HK-2 (cell line): ENCODE data around the gene ARHGAP28.
"Not testable (repeated sequence)": the region's sequence is repeated elsewhere in the genome, so short reads cannot be mapped to it uniquely, and the experiment has no call there.

ENCODE experiments used
- DNase-seq: peaks from one replicate; pipeline ENCODE4 v3.0.0-alpha.2; 2018; ENCODE audit not compliant: unreplicated experiment

ARHGAP28 gene

DNA sequence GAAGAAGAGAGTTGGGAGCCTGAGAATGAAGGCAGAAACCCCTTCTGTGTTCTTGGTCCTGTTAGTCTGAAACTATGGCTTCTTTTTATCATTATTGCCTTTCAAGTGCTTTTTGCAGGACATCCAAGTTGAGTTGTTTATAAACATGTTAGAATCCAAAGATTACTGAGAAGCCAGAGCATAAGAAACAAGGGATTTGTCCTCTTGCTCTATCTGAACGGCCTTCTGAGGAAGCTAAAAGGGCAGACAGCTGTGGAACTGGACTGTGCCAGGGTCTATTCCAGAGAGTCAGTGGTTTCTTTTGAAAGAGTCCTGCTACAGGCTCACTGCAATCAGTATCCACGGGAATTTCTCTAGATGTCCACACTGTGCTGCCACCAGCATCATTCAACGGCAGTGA, 86.6 kb downstream of the ARHGAP28 start:
- no peak for DNase-seq

DNA sequence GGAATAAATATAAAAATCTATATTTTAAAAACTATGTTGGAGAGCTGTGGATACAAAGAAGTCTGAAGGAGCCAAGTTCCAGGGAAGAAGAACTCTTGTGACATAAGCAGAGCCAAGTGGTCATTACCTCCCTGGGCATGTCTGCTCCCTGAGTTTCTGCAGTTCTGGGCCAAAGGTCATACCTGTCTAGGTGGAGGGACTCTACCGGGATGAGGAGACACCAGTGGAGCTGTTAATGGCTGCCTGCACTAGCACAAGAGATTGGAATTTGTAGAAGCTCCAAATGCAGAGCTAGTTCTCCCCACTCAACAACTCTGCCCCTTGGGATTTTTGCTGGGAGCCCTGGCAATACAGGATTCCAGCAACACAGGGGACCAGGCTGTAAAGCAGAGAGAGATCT, 89.8 kb downstream of the ARHGAP28 start:
- DNase-seq = no peak

- DNase-seq = no peak
Measured at GRCh38 chr18:6820314-6820713, 90.8 kb downstream of the ARHGAP28 start.

GRCh38 chr18:6821356-6821755, 91.8 kb downstream of the ARHGAP28 start:
- no peak for DNase-seq

GRCh38 chr18:6827161-6827560, 97.6 kb downstream of the ARHGAP28 start:
- not testable (repeated sequence) for DNase-seq

- not testable (repeated sequence) for DNase-seq
Measured at GRCh38 chr18:6827566-6827965, 98.0 kb downstream of the ARHGAP28 start.

GRCh38 chr18:6830916-6831315, 101.4 kb downstream of the ARHGAP28 start:
- DNase-seq = no peak

GRCh38 chr18:6835345-6835744, 105.8 kb downstream of the ARHGAP28 start:
- DNase-seq = no peak

DNA sequence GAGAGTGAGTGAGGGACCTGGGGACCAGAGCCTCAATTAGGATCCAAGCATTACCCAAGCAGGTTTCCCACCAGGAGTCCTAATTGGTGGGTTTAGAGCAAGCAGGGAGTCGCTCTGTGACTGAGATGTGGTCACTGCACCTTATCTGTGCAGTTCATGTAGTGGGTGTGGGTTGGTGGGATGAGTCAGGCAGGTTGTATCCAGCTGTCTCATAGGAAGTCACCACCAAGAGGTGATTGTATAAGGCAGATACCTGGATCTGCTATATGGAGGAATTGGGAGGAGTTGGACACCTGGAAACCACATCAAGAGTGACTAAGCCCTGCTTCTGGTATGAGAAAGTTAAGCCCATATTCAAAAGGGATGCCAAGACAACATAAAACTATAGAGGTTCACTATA, 106.8 kb downstream of the ARHGAP28 start:
- DNase-seq = no peak

- DNase-seq = no peak
Measured at GRCh38 chr18:6837904-6838303, 108.4 kb downstream of the ARHGAP28 start.

DNA sequence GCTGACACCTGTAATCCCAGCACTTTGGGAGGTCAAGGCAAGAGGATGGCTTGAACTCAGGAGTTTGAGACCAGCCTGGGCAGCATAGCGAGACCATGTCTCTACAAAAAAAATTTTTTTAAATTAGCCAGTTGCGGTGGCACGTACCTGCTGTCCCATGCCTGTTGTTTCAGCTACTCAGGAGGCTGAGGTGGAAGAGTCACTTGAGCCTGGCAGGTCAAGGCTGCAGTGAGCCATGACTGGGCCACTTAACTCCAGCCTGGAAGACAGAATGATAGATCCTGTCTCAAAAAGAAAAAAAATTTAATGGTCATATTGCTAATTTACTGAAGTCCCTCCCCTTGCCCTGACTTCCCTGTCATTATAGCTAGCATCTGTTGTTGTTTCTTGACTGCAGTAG, 112.6 kb downstream of the ARHGAP28 start:
- DNase-seq = no peak

DNA sequence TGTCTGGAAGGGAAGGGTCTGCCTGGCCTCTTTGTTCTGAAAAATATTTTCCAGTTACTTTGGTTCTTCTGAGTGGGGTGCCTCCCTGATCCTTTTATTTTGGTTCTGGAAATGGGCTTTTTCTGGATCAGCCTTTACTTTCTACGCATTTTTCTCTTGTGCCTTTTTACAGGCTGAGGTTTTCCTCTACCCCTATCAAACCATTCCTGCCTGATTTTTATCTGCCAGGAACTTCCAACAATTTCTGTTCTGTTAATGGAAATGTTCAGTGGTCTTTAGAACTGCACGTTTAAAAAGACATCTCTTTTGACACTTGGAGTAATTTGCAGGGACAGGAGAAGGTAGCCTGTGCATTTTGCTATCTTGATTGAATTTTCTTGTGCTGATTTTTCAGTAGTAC, 113.8 kb downstream of the ARHGAP28 start:
- DNase-seq = no peak

GRCh38 chr18:6845521-6845920, 116.0 kb downstream of the ARHGAP28 start:
- DNase-seq = not testable (repeated sequence)

DNA sequence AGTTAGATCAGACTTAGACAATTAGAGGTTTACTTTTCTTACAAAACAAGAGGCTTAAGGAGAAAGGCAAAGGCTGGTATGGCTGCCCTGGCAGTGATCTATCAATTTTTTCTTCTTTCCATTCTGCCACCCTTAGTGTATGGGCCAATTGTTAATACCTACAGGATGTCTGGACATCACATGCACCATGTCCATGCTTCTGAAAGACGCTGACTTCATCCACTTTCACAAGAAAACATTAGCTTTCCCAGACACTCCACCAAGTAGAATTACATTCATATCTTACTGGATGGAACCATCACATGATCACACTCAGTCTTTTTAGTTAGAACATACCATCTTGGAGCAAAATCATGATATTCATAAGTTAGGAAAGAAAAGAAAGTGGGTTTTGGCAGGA, 120.9 kb downstream of the ARHGAP28 start:
- DNase-seq = no peak

DNA sequence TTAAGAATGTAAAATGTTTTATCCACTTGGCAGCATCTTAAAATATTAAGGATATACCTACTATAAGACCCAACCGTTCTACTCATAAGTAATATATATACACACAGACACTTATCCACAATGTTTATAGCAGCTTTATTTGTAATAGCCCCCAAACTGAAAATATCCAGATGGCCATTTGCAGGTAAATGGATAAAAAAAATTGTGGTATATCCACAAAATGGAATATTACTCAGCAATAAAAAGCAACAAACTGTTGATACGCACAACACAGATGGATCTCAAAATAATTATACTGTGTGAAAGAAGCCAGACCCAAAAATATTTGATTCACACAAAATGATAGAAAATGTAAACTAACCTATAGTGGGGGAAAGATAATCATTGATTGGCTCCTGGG, 122.0 kb downstream of the ARHGAP28 start:
- DNase-seq = no peak

DNA sequence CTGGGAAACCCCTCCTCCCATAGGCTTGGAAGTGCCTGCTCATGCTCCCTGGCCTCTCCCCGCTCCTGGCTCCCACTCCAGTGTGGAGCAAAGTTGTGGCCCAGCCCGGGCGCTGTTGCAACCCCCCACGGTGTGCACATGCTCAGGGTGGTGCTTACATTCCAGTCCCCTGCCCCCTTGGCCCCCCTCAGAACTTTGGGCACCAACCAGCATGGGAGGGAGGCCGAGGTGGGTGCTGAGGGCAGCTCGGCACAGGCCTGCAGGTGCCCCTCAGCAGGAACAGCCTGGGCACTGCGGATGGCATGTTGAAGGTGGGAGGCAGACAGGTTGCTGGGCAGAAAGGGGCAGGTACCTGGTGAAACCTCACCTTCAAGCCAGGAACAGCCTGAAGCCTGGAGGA, 125.3 kb downstream of the ARHGAP28 start:
- DNase-seq = no peak

DNA sequence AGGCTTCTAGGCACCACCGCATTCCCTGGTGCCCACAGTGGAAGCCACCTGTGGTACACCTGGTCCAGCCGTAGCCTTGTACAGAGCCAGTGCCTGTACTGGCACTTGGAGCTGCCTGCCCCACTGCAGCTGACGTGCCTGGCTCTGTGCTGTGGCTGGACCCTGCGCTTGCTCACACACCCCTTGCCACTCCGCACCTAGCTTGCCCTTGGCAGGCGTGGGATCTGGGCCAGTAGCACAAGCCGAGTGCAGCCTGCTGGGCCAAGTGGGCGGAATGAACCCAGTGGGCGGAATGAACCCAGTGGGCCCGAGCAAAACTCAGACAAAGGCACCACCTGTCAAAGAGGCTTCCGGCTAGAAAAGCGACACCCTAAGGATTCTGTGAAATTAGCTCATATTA, 126.3 kb downstream of the ARHGAP28 start:
- DNase-seq = no peak

GRCh38 chr18:6857300-6857699, 127.8 kb downstream of the ARHGAP28 start:
- DNase-seq = no peak

GRCh38 chr18:6859676-6860422, 130.3 kb downstream of the ARHGAP28 start:
- DNase-seq = no peak

DNA sequence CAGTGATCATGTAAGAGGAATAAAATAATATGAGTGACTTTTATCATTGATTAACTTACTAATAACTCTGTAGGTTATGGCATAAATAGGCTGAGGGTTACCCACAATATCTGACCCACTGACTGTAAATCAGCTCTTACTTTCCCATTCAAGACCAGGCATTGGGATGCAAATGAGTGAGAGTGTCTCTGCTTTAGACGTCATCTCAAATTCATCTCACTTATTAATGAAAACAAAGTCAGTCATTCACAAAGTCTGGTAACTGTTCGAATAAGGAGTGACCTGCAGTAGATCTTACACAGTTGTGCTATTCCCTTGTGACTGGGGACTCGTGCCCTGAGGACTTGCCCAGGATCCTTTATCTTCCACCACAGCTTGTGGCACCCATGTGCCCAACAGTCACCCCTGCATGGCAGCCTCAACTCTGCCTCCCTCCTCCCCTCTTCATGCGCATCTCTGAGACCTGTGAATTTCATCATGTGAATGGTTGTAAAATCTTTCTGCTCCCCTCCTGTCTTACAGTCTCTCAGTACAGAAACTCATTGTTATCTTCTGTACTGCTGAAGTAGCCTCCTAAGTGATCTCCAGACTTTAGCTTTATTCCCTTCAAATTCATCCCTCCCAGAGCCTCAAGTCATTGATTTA, 131.4 kb downstream of the ARHGAP28 start:
- DNase-seq = no peak

DNA sequence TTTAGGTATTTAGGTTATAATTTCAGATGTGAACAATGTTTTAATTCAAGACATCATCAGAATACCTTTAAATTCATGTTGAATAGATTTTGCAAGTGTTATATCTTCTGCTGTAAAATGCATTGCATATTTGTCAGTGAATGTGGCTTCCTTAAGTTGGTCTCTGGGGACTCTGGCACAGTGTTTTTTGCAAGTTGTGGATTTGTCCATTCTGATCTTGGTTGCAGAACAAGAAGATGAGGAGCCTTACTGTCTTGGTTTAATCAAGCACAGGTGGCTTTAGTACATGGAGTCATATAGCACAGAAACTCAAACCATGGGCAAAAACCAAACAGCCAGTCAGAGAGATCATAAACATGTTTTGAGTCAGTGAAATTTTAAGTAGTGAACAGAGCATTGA, 135.7 kb downstream of the ARHGAP28 start:
- no peak for DNase-seq

GRCh38 chr18:6866552-6867085, 137.1 kb downstream of the ARHGAP28 start:
- no peak for DNase-seq

- no peak for DNase-seq
Measured at GRCh38 chr18:6868033-6868432, 138.5 kb downstream of the ARHGAP28 start.
